Gastroesophageal sphincter (tissue), 3 donors: ENCODE data around the gene PLIN5.

Experiments used
- POLR2A ChIP-seq, 2 donors: fragments of 450-650 bp; IDR thresholded peaks; one replicate each; pipeline ENCODE4 v1.6.1; 2017; ENCODE audit warnings: antibody characterized with exemption in 2 of 2, mild to moderate bottlenecking in 2 of 2, moderate library complexity in 1 of 2
- POLR2AphosphoS5 ChIP-seq: sonication (generic); formaldehyde crosslinking; IDR thresholded peaks from one replicate; pipeline ENCODE4 v1.6.1; 2017; ENCODE audit warnings: antibody characterized with exemption
- TF ChIP-seq, protein P1 (sequence below), 4 experiments: fragments of 200-600 bp in 2 of 4; fragments of 450-650 bp in 2 of 4; sonication (generic) in 1 of 4; IDR thresholded peaks; one replicate each; pipeline ENCODE4 v1.5.1; 2017 to 2019; ENCODE audit warnings: antibody characterized with exemption in 4 of 4, mild to moderate bottlenecking in 2 of 4, moderate library complexity in 2 of 4

DNA sequence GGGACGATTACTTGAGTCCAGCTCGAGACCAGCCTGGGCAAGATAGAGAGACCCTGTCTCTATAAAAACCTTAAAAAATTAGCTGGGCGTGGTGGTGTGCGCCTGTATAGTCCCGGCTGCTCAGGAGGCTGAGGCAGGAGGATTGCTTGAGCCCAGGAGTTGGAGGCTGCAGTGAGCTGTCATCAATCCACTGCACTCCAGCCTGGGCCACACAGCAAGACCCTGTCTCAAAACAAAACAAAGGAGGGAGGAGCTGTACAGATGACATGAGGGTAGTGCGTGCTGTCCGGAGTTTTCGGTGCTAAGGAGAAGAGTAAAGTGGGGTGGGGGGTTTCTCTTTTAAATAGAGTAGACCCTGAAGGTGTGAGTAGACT lies 40.3 kb downstream of the PLIN5 start:
- TF ChIP-seq, protein P1, sequence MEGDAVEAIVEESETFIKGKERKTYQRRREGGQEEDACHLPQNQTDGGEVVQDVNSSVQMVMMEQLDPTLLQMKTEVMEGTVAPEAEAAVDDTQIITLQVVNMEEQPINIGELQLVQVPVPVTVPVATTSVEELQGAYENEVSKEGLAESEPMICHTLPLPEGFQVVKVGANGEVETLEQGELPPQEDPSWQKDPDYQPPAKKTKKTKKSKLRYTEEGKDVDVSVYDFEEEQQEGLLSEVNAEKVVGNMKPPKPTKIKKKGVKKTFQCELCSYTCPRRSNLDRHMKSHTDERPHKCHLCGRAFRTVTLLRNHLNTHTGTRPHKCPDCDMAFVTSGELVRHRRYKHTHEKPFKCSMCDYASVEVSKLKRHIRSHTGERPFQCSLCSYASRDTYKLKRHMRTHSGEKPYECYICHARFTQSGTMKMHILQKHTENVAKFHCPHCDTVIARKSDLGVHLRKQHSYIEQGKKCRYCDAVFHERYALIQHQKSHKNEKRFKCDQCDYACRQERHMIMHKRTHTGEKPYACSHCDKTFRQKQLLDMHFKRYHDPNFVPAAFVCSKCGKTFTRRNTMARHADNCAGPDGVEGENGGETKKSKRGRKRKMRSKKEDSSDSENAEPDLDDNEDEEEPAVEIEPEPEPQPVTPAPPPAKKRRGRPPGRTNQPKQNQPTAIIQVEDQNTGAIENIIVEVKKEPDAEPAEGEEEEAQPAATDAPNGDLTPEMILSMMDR (IDR thresholded peaks at IDR 0.05), result no peak
- no peak for TF ChIP-seq POLR2AphosphoS5
- no peak for TF ChIP-seq POLR2A (IDR thresholded peaks at IDR 0.05)
